HG02623 (cell line): ENCODE results near the gene PRMT7.
A peak's percentile ranks its signal among the peaks of the same experiment; 100 is the strongest.

ENCODE experiments used
- ATAC-seq: cut with Tn5 transposase; IDR thresholded peaks from one replicate; pipeline ENCODE4 v1.9.1; 2021; ENCODE audit warnings: moderate library complexity; ENCODE audit not compliant: unreplicated experiment

The PRMT7 gene, protein sequence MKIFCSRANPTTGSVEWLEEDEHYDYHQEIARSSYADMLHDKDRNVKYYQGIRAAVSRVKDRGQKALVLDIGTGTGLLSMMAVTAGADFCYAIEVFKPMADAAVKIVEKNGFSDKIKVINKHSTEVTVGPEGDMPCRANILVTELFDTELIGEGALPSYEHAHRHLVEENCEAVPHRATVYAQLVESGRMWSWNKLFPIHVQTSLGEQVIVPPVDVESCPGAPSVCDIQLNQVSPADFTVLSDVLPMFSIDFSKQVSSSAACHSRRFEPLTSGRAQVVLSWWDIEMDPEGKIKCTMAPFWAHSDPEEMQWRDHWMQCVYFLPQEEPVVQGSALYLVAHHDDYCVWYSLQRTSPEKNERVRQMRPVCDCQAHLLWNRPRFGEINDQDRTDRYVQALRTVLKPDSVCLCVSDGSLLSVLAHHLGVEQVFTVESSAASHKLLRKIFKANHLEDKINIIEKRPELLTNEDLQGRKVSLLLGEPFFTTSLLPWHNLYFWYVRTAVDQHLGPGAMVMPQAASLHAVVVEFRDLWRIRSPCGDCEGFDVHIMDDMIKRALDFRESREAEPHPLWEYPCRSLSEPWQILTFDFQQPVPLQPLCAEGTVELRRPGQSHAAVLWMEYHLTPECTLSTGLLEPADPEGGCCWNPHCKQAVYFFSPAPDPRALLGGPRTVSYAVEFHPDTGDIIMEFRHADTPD

GRCh38 chr16:68310774-68311511 is at the start of gene PRMT7, which contains the start of gene SLC7A6OS:
Gene PRMT7, plus strand, starts transcription at chr16:68311019. Its CDS starts 4,961 bp downstream, at chr16:68315980.
Gene SLC7A6OS, minus strand, starts transcription at chr16:68310946. Its CDS starts 20 bp downstream, at chr16:68310926.
- ATAC-seq = peak; percentile 91

- ATAC-seq = no peak
Observed at GRCh38 chr16:68263559-68264127, 47.2 kb upstream of the PRMT7 start.

GRCh38 chr16:68264128-68265077 is 46.4 kb upstream of the PRMT7 start, which contains the start of gene SLC7A6:
Gene SLC7A6, plus strand, starts transcription at chr16:68264526. Its CDS starts 10,201 bp downstream, at chr16:68274727.
- peak; percentile 52 for ATAC-seq

- peak; percentile 3 for ATAC-seq
Observed at GRCh38 chr16:68265078-68265920, 45.5 kb upstream of the PRMT7 start.

GRCh38 chr16:68267612-68268405 is 43.0 kb upstream of the PRMT7 start:
- ATAC-seq = no peak

DNA sequence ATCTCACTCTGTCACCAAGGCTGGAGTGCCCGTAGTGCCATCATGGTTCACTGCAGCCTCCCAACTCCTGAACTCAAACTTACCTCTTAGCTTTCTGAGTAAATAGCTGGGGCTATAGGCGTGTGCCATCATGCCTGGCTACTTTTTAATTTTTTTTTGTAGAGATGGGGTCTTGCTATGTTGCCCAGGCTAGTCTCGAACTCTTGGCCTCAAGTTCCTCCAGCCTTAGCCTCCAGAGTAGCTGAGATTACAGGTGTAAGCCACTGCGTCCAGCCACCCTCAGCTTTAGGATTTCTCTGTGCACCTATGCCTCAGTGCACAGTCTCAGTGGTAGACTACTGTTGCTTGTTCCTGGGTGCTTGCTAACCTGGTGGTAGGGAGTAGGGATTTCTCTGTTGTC is 41.0 kb upstream of the PRMT7 start:
- no peak for ATAC-seq

GRCh38 chr16:68270353-68270752 is 40.5 kb upstream of the PRMT7 start:
- no peak for ATAC-seq

- ATAC-seq = no peak
Observed at GRCh38 chr16:68272507-68273209, 38.2 kb upstream of the PRMT7 start.

- no peak for ATAC-seq
Observed at GRCh38 chr16:68273459-68273858, 37.4 kb upstream of the PRMT7 start.

GRCh38 chr16:68273896-68274295 is 36.9 kb upstream of the PRMT7 start:
- ATAC-seq = no peak

- no peak for ATAC-seq
Observed at GRCh38 chr16:68274441-68274840, 36.4 kb upstream of the PRMT7 start.

DNA sequence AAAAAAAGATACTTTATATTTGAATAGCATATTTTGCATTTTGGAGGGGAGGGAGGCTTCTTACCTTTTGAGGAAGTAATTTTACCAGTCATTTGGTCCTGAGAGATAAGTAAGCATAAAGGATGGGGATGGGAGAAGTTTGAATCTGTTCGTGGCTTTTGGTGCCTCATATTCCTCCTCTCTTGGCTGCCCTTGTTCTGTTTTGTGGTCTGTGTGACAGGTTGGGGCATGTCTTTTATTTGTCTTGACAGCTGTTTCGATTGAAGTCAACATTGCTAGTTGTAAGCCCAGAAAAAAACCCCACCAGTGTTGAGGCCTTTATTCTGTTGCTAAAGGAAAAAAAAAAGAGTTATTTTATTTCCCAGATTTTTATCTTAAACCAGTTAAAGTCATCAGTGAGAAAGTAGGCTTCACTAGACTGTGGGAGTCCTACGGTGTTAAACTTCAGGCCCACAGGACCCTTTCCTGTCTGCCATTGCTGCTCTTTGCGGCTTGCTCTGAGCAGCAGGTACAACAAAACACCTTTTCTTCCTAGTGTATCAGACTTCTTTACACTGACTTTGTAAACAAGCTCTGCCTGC is 35.1 kb upstream of the PRMT7 start:
- ATAC-seq = no peak

GRCh38 chr16:68276223-68276622 is 34.6 kb upstream of the PRMT7 start:
- no peak for ATAC-seq

DNA sequence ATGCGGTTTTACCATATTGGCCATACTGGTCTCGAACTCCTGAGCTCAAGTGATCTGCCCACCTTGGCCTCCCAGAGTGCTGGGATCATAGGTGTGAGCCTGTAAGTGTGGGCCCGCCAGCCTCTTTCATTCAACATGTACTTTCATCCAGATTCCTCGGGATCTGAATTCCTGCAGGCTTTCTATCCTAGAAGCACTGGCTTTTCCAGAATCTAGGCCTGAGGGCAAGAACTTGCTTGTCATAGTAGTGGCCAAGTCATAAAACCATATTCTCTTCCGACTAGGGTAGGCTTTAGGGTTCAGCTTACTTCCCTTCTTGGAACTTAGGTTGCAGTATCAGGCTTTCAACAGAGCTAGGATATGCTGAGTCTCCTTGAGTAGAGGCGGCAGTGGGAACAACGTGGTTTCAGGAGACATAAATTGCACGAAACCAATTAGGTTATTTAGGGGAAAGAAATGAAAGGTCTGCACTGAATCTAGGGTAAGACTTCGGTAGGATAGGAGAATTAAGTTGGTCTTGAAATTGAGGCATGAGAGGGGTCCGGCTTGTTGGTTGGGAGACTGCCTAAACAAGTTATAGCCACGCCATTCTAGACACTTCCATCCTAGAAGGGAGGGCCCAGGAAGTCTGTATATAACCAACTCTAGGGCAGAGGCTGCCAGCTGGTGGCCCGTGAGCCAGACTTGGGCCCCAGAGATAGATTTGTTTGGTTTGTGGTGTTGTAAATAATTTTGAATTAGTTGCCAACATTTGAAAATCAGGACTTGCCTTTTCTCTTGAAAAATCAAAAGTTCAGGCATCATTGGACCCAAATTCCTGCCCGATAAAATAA is 30.9 kb upstream of the PRMT7 start:
- no peak for ATAC-seq

DNA sequence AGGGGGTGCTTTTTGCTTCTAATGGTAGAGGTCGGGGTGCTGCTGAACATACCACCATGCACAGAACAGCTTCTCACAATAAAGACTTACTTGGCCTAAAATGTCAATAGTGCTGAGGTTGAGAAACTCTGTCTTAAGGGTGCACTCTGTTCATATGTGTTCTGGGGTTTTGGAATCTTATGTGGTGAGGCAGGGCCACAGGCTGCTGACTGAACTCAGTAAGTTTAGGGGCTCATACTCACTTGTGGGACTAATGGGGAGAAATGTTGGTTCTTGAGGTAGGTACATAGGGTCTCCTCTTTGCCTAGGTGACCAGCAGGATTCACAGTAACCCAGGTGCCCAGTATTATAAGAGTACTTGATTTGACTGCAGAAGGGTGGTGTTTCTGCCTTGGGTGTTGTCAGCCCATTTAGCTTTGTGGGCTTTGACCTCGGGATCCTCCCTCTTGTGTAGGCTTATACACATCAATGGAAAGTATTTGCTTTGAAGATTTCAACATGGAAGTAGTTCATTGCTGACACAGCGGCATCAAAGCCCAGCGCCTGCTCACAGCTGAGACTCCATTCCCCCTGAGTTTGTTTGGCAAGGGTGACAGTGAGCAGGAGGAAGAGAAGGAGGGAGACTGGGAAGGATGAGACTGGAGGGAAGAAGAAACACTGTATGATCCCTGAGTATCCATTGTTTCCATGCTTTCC is 29.3 kb upstream of the PRMT7 start:
- no peak for ATAC-seq

DNA sequence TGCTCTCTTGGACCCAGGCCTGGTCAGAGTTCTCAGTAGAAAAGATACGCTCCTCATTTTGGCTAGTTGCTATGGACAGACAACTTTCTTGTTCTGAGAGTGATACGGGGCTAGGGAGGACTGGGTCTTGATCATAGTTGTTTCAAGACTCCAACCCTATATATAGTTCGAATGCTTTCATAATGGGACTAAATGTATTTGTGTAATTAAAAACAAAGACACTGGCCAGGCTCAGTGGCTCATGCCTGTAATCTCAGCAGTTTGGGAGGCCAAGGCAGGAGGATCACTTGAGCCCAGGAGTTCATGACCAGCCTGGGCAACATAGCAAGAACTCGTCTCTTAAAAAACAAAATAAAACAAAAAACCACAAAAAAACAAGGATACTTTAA is 28.8 kb upstream of the PRMT7 start:
- no peak for ATAC-seq
